HL-60 (cell line): ENCODE results near the gene CDKN2D.
"Not testable (repeated sequence)": the region's sequence is repeated elsewhere in the genome, so short reads cannot be mapped to it uniquely, and the experiment has no call there.

ENCODE experiments used
- DNase-seq, 2 experiments: peaks; one replicate each; pipeline ENCODE4 v3.0.0-alpha.2; 2010 to 2020; ENCODE audit warnings: low read depth in 1 of 2, low spot score in 1 of 2
- H3K27ac ChIP-seq: fragments of 250-450 bp; sonication (Bioruptor Pico); replicated peaks from 2 replicates; pipeline ENCODE4 v1.5.1; 2020; ENCODE audit warnings: mild to moderate bottlenecking, moderate library complexity
- H3K27me3 ChIP-seq: fragments of 250-450 bp; sonication (Bioruptor Pico); 2 replicates; pipeline ENCODE4 v1.5.1; 2021; ENCODE audit warnings: mild to moderate bottlenecking, moderate library complexity; ENCODE audit not compliant: insufficient read depth, poor library complexity, severe bottlenecking
- H3K4me3 ChIP-seq: replicated peaks from 2 replicates; pipeline ENCODE4 v1.5.1; 2011; ENCODE audit warnings: mild to moderate bottlenecking, control low read depth, low read length; ENCODE audit not compliant: insufficient read depth
- GABPA ChIP-seq: IDR thresholded peaks from 2 replicates; pipeline ENCODE4 v1.6.1; 2012; ENCODE audit warnings: low read depth
- POLR2AphosphoS5 ChIP-seq: IDR thresholded peaks from 2 replicates; pipeline ENCODE4 v1.6.1; 2012; ENCODE audit warnings: low read depth
- SPI1 ChIP-seq: IDR thresholded peaks from 2 replicates; pipeline ENCODE4 v1.6.1; 2012; ENCODE audit warnings: low read depth, mild to moderate bottlenecking, borderline replicate concordance
- TF ChIP-seq, protein P1 (sequence below): IDR thresholded peaks from one replicate; pipeline ENCODE4 v1.5.1; 2011; ENCODE audit warnings: low read length, control low read depth, inconsistent platforms; ENCODE audit not compliant: insufficient read depth
- TF ChIP-seq, protein P2 (sequence below): IDR thresholded peaks from 2 replicates; pipeline ENCODE4 v1.6.1; 2012; ENCODE audit warnings: low read depth; ENCODE audit not compliant: insufficient replicate concordance

The CDKN2D gene

DNA sequence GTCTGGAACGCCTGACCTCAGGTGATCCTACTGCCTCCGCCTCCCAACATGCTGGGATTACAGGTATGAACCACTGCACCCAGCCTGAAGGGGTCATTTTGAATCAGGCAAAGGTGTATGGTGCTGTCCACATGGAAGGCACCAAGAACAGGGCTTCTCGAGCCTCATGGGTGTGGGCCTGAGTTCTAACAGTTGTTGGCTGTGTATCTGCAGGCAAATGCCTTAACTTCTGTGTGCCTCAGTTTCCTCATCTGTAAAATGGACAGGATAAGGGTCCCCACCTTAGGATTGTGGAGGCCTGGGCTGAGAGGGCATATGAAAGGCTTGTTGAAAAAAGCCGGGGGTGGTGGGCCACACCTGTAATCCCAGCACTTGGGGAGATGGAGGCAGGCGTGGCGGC lies 9.2 kb upstream of the CDKN2D start:
- Histone ChIP-seq H3K27ac (no peak overlapping the region), H3K27me3 (no peaks in the 10 kb centered on the region), H3K4me3 (no peak overlapping the region)
- no peak for DNase-seq
- no peak for TF ChIP-seq GABPA
- TF ChIP-seq, protein P1, sequence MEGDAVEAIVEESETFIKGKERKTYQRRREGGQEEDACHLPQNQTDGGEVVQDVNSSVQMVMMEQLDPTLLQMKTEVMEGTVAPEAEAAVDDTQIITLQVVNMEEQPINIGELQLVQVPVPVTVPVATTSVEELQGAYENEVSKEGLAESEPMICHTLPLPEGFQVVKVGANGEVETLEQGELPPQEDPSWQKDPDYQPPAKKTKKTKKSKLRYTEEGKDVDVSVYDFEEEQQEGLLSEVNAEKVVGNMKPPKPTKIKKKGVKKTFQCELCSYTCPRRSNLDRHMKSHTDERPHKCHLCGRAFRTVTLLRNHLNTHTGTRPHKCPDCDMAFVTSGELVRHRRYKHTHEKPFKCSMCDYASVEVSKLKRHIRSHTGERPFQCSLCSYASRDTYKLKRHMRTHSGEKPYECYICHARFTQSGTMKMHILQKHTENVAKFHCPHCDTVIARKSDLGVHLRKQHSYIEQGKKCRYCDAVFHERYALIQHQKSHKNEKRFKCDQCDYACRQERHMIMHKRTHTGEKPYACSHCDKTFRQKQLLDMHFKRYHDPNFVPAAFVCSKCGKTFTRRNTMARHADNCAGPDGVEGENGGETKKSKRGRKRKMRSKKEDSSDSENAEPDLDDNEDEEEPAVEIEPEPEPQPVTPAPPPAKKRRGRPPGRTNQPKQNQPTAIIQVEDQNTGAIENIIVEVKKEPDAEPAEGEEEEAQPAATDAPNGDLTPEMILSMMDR = no peak
- TF ChIP-seq, protein P2, sequence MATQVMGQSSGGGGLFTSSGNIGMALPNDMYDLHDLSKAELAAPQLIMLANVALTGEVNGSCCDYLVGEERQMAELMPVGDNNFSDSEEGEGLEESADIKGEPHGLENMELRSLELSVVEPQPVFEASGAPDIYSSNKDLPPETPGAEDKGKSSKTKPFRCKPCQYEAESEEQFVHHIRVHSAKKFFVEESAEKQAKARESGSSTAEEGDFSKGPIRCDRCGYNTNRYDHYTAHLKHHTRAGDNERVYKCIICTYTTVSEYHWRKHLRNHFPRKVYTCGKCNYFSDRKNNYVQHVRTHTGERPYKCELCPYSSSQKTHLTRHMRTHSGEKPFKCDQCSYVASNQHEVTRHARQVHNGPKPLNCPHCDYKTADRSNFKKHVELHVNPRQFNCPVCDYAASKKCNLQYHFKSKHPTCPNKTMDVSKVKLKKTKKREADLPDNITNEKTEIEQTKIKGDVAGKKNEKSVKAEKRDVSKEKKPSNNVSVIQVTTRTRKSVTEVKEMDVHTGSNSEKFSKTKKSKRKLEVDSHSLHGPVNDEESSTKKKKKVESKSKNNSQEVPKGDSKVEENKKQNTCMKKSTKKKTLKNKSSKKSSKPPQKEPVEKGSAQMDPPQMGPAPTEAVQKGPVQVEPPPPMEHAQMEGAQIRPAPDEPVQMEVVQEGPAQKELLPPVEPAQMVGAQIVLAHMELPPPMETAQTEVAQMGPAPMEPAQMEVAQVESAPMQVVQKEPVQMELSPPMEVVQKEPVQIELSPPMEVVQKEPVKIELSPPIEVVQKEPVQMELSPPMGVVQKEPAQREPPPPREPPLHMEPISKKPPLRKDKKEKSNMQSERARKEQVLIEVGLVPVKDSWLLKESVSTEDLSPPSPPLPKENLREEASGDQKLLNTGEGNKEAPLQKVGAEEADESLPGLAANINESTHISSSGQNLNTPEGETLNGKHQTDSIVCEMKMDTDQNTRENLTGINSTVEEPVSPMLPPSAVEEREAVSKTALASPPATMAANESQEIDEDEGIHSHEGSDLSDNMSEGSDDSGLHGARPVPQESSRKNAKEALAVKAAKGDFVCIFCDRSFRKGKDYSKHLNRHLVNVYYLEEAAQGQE = no peak
- TF ChIP-seq POLR2AphosphoS5 = no peak
- no peak for TF ChIP-seq SPI1

DNA sequence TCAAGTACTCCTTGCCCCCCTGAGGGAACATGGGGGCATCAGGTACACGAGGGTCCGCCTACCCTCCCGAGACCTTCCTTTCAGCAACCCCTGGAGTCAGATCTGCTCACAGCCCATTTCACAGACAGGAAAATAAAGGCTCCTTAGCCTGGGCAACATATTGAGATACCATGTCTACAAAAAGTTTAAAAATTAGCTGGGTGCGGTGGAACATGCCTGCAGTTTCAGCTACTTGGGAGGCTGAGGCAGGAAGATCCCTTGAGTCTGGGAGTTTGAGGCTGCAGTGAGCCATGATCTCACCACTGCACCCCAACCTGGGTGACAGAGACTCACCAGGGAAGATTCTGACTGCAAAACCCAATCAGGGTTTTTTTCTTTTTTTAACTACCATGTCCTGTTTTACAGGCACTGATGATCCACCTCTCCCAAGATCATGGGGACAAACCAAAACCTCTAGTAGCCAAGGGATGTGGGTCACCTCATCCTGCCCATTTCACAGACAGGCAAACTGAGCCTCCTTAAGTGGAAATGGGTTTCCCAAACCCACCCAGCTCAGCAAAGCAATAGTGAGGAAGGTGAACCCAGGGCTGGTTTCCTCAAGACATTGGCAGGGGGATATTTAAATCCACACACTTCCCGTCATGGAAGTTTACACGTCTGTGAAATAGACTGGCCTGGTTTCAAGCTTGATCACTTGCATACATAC lies 6.4 kb upstream of the CDKN2D start:
- H3K27ac ChIP-seq = no peak overlapping the region
- no peak overlapping the region for H3K4me3 ChIP-seq
- no peaks in the 10 kb centered on the region for H3K27me3 ChIP-seq
- no peak for TF ChIP-seq POLR2AphosphoS5
- TF ChIP-seq GABPA = no peak
- TF ChIP-seq, protein P2 = no peak
- TF ChIP-seq, protein P1 = no peak
- TF ChIP-seq SPI1 = no peak
- DNase-seq = no peak

DNA sequence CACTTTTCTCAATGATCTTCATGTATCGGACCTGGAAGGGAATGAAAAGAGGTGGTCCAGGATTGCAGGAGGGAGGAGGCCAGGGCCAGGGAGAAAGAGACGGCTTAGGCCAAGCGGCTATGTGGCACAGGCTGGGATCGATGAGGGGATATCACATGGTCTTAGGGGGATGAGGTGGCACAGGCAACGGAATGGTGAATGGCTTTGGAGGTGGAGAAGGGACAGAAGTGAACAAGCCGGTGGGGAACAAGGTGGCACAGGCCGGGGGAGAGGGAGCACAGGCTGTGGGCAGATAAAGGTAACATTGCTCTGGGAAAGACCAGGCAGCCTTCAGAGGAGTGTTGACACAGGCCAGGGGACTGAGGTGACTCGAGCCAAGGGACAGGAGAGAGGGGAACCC lies 5.7 kb upstream of the CDKN2D start:
- H3K27ac ChIP-seq = no peak overlapping the region

DNA sequence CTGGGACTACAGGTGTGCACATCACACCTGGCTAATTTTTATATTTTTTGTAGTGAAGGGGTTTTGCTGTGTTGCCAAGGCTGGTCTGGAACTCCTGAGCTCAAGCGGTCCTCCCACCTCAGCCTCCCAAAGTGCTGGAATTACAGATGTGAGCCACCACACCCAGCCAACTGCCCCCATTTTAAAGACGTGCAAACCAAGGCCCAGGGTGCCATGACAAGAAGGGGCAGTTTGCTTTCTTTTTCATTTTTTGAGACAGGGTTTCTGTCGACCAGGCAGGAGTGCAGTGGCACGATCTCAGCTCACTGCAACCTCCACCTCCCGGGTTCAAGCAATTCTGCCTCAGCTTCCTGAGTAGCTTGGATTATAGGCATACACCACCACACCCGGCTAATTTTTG lies 5.0 kb upstream of the CDKN2D start:
- not testable (repeated sequence) for H3K4me3 ChIP-seq, DNase-seq, H3K27ac ChIP-seq, H3K27me3 ChIP-seq

More for the DNA sequence above, 5.7 kb upstream of the CDKN2D start:
- DNase-seq = no peak
- TF ChIP-seq, protein P1 = no peak
- TF ChIP-seq, protein P2 = no peak
- no peak for TF ChIP-seq SPI1
- TF ChIP-seq POLR2AphosphoS5 = no peak
- TF ChIP-seq GABPA = no peak
- no peaks in the 10 kb centered on the region for H3K27me3 ChIP-seq
- no peak overlapping the region for H3K4me3 ChIP-seq
